ENCODE data around the gene MAP1S. TPM values are rescaled to one million over a fixed set of nuclear protein-coding genes. Genes with fewer than 3 reads are reported as not detected.

MAP1S gene
- polyA plus RNA-seq, 1 experiment = 20.4 TPM

DNA sequence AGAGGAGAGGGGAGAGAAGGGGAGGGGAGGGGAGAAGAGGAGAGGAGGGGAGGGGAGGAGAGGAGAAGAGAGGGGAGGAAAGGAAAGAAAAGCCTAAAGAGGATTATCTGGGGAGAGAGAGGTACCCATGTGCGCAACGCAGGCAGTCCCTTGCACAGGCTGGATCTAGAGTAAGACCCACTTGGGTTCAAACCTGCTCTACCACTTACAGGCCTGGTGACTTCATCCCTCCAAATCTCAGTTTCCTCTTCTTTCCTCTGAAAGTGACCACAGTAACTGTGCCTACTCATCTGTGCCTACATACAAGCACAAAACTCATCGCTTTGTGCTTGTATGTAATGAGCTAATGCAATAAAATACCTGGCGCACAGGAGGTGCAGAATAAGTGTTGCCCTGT lies 732 bp upstream of the MAP1S start:
- Histone ChIP-seq H3K4me3 (ENCODE audit: low read depth, low read length) (no peak overlapping the region), H3K36me3 (ENCODE audit: control insufficient read depth, insufficient read depth, low read length) (peaks cover 5% of the 10 kb centered on the region), H3K27me3 (ENCODE audit: control insufficient read depth, insufficient read depth, low read length) (no peaks in the 10 kb centered on the region)
- ChIA-PET CTCF (interaction anchor here (1.0 to 1.7 kb wide), 2 partner anchors 12 kb away, joined by 3 to 6 read pairs; no protein-coding TSS in a partner anchor), POLR2A (no interaction called here)
- DNase-seq (ENCODE audit: low read depth) = no peak
- TF ChIP-seq, protein P1, sequence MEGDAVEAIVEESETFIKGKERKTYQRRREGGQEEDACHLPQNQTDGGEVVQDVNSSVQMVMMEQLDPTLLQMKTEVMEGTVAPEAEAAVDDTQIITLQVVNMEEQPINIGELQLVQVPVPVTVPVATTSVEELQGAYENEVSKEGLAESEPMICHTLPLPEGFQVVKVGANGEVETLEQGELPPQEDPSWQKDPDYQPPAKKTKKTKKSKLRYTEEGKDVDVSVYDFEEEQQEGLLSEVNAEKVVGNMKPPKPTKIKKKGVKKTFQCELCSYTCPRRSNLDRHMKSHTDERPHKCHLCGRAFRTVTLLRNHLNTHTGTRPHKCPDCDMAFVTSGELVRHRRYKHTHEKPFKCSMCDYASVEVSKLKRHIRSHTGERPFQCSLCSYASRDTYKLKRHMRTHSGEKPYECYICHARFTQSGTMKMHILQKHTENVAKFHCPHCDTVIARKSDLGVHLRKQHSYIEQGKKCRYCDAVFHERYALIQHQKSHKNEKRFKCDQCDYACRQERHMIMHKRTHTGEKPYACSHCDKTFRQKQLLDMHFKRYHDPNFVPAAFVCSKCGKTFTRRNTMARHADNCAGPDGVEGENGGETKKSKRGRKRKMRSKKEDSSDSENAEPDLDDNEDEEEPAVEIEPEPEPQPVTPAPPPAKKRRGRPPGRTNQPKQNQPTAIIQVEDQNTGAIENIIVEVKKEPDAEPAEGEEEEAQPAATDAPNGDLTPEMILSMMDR (IDR thresholded peaks at IDR 0.05; ENCODE audit: insufficient read depth, low read depth, low read length) = no peak

DNA sequence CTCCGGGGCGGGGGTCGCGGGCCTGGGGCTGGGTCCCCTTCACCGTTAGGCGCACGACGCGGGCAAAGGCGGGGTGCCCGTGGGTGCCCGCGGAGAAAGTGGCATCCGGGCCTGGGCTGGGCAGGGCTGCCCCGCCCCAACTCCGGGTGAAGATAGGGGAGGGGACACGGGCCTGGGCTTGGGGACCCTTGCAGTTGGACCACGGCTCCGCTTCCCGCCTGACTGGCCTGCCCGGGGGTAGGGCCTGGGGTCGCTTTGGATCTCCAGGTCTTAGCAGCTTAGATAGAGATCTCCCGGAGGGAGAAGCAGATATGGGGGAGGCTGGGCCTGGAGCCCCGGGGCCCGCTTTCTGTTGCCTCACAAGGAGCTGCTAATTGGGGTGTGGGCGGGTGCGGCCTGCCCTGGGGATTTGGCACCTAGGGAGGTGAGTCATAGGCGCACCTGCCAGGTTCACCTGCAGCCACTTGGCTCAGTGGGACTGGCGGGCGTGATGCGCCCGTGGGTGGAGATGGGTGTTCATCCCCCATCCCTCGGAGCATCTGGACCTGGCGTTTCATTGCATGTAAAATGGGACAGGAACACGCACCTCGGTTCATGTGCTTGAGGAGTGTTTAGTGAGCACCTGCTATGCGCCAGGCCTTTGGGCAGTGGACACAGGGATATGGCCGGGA lies 585 bp downstream of the MAP1S start:
- ChIA-PET CTCF (interaction anchor here (0.9 to 1.7 kb wide), 9 partner anchors 11 to 255 kb away, joined by 3 to 6 read pairs (median 3); partner anchors contain the start of gene CCDC124), POLR2A (no interaction called here)
- DNase-seq (ENCODE audit: low read depth) = no peak
- no peaks in the 10 kb centered on the region for H3K27me3 ChIP-seq (ENCODE audit: control insufficient read depth, insufficient read depth, low read length)
- peak overlapping the region; percentile 62 for H3K4me3 ChIP-seq (ENCODE audit: low read depth, low read length)
- peaks cover 13% of the 10 kb centered on the region for H3K36me3 ChIP-seq (ENCODE audit: control insufficient read depth, insufficient read depth, low read length)
- TF ChIP-seq, protein P1 (IDR thresholded peaks at IDR 0.05; ENCODE audit: insufficient read depth, low read depth, low read length) = no peak

DNA sequence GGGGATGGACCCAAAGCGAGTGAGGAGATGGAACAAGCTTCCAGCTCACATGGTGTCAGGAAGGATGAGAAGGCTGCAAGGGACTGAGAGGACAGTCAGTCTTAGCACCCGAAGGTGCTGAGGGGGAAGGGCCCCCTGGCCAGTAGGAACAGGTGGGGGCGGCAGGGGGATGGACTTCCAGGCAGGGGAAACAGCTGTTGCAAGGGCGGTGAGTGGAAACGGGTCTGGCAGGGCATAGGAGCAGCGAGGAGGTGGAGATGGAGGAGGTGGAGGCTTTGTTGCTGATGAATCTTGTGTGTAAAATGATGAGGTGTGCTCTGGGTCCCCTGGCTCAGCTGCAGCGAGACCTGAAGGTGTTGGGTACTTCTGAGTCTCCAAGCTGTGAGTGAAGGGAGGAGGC lies 1.2 kb downstream of the MAP1S start:
- H3K4me3 ChIP-seq (ENCODE audit: low read depth, low read length) = peak overlapping the region; percentile 62
- TF ChIP-seq, protein P1 (IDR thresholded peaks at IDR 0.05; ENCODE audit: insufficient read depth, low read depth, low read length) = no peak
- POLR2A ChIA-PET = no interaction called here
- no peaks in the 10 kb centered on the region for H3K27me3 ChIP-seq (ENCODE audit: control insufficient read depth, insufficient read depth, low read length)
- H3K36me3 ChIP-seq (ENCODE audit: control insufficient read depth, insufficient read depth, low read length) = peaks cover 18% of the 10 kb centered on the region
- CTCF ChIA-PET = interaction anchor here (0.9 to 1.1 kb wide), 5 partner anchors 21 to 255 kb away, joined by 3 to 4 read pairs (median 3); no protein-coding TSS in a partner anchor
- no peak for DNase-seq (ENCODE audit: low read depth)

DNA sequence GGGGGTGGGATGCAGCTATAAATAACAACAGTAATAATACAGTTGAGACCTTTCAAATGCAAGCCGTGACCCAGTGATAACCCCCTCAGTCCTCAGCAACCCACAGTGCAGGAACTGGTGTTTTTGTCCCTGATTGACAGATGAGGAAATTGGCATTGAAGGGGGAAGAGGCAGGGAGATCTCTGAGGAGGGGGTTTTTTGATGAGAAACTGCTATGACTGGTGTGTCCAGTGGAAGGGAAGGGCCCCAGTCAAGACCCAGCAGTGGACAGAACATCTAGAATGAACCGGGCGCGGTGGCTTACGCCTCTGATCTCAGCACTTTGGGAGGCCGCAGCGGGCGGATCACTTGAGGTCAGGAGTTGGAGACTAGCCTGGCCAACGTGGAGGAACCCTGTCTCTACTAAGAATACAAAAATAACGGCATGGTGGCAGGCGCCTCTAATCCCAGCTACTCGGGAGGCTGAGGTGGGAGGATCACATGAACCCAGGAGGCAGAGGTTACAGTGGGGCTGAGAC lies 1.9 kb downstream of the MAP1S start:
- H3K27me3 ChIP-seq (ENCODE audit: control insufficient read depth, insufficient read depth, low read length) = no peaks in the 10 kb centered on the region
- POLR2A ChIA-PET = no interaction called here
- peaks cover 23% of the 10 kb centered on the region for H3K36me3 ChIP-seq (ENCODE audit: control insufficient read depth, insufficient read depth, low read length)
- DNase-seq (ENCODE audit: low read depth) = no peak
- CTCF ChIA-PET = interaction anchor here (0.9 kb wide), 1 partner anchor 45 kb away, joined by 4 read pairs; no protein-coding TSS in a partner anchor
- TF ChIP-seq, protein P1 (IDR thresholded peaks at IDR 0.05; ENCODE audit: insufficient read depth, low read depth, low read length) = no peak
- no peak overlapping the region for H3K4me3 ChIP-seq (ENCODE audit: low read depth, low read length)

DNA sequence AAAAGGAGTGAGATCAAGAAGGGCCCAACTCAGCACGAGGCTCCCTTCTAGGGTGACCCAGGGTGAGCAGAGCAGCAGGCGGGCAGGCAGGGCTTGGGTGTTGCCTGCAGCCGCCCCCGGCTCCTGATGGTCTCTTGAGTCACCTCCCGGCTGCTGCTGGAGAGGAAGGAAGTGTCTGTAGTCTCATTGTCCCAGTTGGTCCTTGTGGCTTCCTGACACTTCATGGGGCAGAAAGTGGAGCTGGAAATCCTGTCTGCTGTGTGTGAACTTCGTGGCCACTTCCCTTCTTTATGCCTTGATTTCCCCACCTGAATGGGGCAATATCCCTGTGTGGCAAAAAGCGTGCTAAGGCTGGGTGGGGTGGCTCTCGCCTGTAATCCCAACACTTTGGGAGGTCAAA lies 2.5 kb downstream of the MAP1S start:
- Histone ChIP-seq H3K27me3 (ENCODE audit: control insufficient read depth, insufficient read depth, low read length) (no peaks in the 10 kb centered on the region), H3K36me3 (ENCODE audit: control insufficient read depth, insufficient read depth, low read length) (peaks cover 27% of the 10 kb centered on the region), H3K4me3 (ENCODE audit: low read depth, low read length) (no peak overlapping the region)
- TF ChIP-seq, protein P1 (IDR thresholded peaks at IDR 0.05; ENCODE audit: insufficient read depth, low read depth, low read length) = no peak
- POLR2A ChIA-PET = no interaction called here
- CTCF ChIA-PET = interaction anchor here (1.0 kb wide), 1 partner anchor 17 kb away, joined by 3 read pairs; no protein-coding TSS in a partner anchor
- no peak for DNase-seq (ENCODE audit: low read depth)
